AG04449 (cell line): ENCODE data around the gene MYOD1.

Source experiments
- CTCF ChIA-PET: fragments of 350-600 bp; formaldehyde crosslinking; extraction: SDS; loops from one replicate; lab custom pipeline; 2021; ENCODE audit warnings: antibody characterized with exemption; lab: Yijun Ruan, JAX
- POLR2A ChIA-PET: fragments of 400-600, 350-600 bp; formaldehyde crosslinking; extraction: SDS; loops from one replicate; lab custom pipeline; 2020; ENCODE audit warnings: antibody characterized with exemption, inconsistent platforms; lab: Yijun Ruan, JAX
- DNase-seq: peaks from one replicate; pipeline ENCODE4 v3.0.0-alpha.2; 2010; ENCODE audit warnings: low read depth, low spot score
- H3K4me3 ChIP-seq: 2 replicates; pipeline ENCODE4 v1.5.1; 2011; ENCODE audit warnings: low read depth, mild to moderate bottlenecking, control low read depth, low read length
- TF ChIP-seq, protein P1 (sequence below): IDR thresholded peaks from one replicate; pipeline ENCODE4 v1.5.1; 2011; ENCODE audit warnings: mild to moderate bottlenecking, moderate library complexity, low read length, control low read depth, inconsistent platforms; ENCODE audit not compliant: insufficient read depth; ENCODE audit errors: missing control alignments

The MYOD1 gene

DNA sequence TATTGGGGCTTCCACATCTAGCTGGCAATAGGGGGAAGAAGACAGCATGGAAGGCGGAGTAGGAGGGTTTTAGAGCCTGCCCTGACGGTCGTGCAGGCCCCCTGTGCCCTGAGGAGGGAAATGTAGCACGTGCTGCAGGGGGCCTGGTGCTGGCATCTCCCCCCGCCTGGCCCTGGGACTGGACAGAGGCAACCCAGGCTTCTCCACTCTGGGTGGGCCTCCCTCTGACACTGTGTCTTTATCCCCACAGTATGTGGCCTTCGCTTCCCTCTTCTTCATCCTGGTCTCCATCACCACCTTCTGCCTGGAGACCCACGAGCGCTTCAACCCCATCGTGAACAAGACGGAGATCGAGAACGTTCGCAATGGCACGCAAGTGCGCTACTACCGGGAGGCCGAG is 52.0 kb downstream of the MYOD1 start:
- ChIA-PET POLR2A (no interaction called here), CTCF (interaction anchor here (1.0 to 6.0 kb wide), 5 partner anchors 11 to 208 kb away, joined by 3 to 53 read pairs (median 4); no protein-coding TSS in a partner anchor)
- no peak for DNase-seq
- TF ChIP-seq, protein P1, sequence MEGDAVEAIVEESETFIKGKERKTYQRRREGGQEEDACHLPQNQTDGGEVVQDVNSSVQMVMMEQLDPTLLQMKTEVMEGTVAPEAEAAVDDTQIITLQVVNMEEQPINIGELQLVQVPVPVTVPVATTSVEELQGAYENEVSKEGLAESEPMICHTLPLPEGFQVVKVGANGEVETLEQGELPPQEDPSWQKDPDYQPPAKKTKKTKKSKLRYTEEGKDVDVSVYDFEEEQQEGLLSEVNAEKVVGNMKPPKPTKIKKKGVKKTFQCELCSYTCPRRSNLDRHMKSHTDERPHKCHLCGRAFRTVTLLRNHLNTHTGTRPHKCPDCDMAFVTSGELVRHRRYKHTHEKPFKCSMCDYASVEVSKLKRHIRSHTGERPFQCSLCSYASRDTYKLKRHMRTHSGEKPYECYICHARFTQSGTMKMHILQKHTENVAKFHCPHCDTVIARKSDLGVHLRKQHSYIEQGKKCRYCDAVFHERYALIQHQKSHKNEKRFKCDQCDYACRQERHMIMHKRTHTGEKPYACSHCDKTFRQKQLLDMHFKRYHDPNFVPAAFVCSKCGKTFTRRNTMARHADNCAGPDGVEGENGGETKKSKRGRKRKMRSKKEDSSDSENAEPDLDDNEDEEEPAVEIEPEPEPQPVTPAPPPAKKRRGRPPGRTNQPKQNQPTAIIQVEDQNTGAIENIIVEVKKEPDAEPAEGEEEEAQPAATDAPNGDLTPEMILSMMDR: no peak
- H3K4me3 ChIP-seq: no peak overlapping the region
